Left ventricle myocardium superior (tissue), 1 donor: ENCODE data around the gene NUDT21. TPM values are rescaled to one million over a fixed set of nuclear protein-coding genes. Genes with fewer than 3 reads are reported as not detected.

ENCODE experiments used
- ATAC-seq: fragments of 200-7000 bp; cut with Tn5 transposase; one replicate; pipeline ENCODE4 v1.9.1; 2020; ENCODE audit warnings: mild to moderate bottlenecking, moderate library complexity
- DNase-seq: peaks from one replicate; pipeline ENCODE4 v3.0.0-alpha.2; 2020
- intact Hi-C: fragments of 100-400 bp; cut with micrococcal nuclease; formaldehyde crosslinking; loops from one replicate; pipeline ENCODE4 v1.11.0; 2022
- total RNA-seq: library from RNA; stranded (reverse); fragmentation: NEBNext Ultra II Directional; extraction: Animal tissue kit (Norgen Biotek cat#: 25700); gene quantifications from one replicate; pipeline ENCODE4 v1.2.1, GENCODE V29; 2021
- donor health status: DM: no; HTN: yes; CAD: no; lungs with severe emphysema.

NUDT21 gene
- total RNA-seq, 1 donor from 2014 or later: 66.3 TPM

GRCh38 chr16:56466344-56466743 is 15.2 kb upstream of the NUDT21 start:
- no peak for DNase-seq
- no peak for ATAC-seq
- intact Hi-C loops: no loop called here

- intact Hi-C loops: no loop called here
- DNase-seq (no peak), ATAC-seq (no peak)
Observed at GRCh38 chr16:56463153-56463552, 12.0 kb upstream of the NUDT21 start.

GRCh38 chr16:56462064-56462796 is 11.1 kb upstream of the NUDT21 start:
- intact Hi-C loops: no loop called here
- DNase-seq: no peak
- ATAC-seq: no peak

GRCh38 chr16:56460101-56460500 is 9.0 kb upstream of the NUDT21 start:
- DNase-seq: no peak
- intact Hi-C loops: no loop called here
- ATAC-seq: no peak

GRCh38 chr16:56457927-56458470 is 6.9 kb upstream of the NUDT21 start:
- intact Hi-C loops: no loop called here
- ATAC-seq (no peak), DNase-seq (no peak)

- peak; percentile 34 for DNase-seq
- ATAC-seq: peak; percentile 71
- intact Hi-C loops: no loop called here
Observed at GRCh38 chr16:56451753-56452689, 889 bp upstream of the NUDT21 start.

- DNase-seq: no peak
- ATAC-seq: peak; percentile 17
- intact Hi-C loops: no loop called here
Observed at GRCh38 chr16:56450275-56450985, 702 bp downstream of the NUDT21 start.

- DNase-seq: no peak
- intact Hi-C loops: no loop called here
- ATAC-seq: no peak
Observed at GRCh38 chr16:56448005-56448404, 3.1 kb downstream of the NUDT21 start.

GRCh38 chr16:56447286-56447685 is 3.8 kb downstream of the NUDT21 start:
- ATAC-seq: no peak

GRCh38 chr16:56438038-56438437 is 13.1 kb downstream of the NUDT21 start:
- DNase-seq (no peak), ATAC-seq (no peak)
- intact Hi-C loops: no loop called here

More at GRCh38 chr16:56447286-56447685, 3.8 kb downstream of the NUDT21 start:
- intact Hi-C loops: no loop called here
- no peak for DNase-seq

- DNase-seq (no peak), ATAC-seq (no peak)
- intact Hi-C loops: no loop called here
Observed at GRCh38 chr16:56436258-56436657, 14.9 kb downstream of the NUDT21 start.

GRCh38 chr16:56428091-56428490 is 23.0 kb downstream of the NUDT21 start:
- intact Hi-C loops: no loop called here
- ATAC-seq: no peak
- no peak for DNase-seq

GRCh38 chr16:56426585-56426984 is 24.5 kb downstream of the NUDT21 start:
- DNase-seq (no peak), ATAC-seq (no peak)
- intact Hi-C loops: no loop called here

- intact Hi-C loops: no loop called here
- ATAC-seq: peak; percentile 97
- peak; percentile 89 for DNase-seq
Observed at GRCh38 chr16:56425439-56425832, 25.7 kb downstream of the NUDT21 start, which contains the start of gene AMFR. Gene AMFR, minus strand, starts transcription at chr16:56425545. Its CDS starts 218 bp downstream, at chr16:56425327.

- ATAC-seq (peak; percentile 40), DNase-seq (peak; percentile 58)
- intact Hi-C loops: no loop called here
Observed at GRCh38 chr16:56424791-56425438, 26.2 kb downstream of the NUDT21 start.

- peak; percentile 5 for ATAC-seq
- intact Hi-C loops: no loop called here
- no peak for DNase-seq
Observed at GRCh38 chr16:56424404-56424764, 26.7 kb downstream of the NUDT21 start.

GRCh38 chr16:56423584-56424403 is 27.3 kb downstream of the NUDT21 start:
- DNase-seq: no peak
- ATAC-seq: no peak
- intact Hi-C loops: no loop called here

- intact Hi-C loops: no loop called here
- ATAC-seq (no peak), DNase-seq (no peak)
Observed at GRCh38 chr16:56422896-56423441, 28.2 kb downstream of the NUDT21 start.
